Kidney (tissue), 14 donors: ENCODE data around the gene BORCS5. TPM values are rescaled to one million over a fixed set of nuclear protein-coding genes. Genes with fewer than 3 reads are reported as not detected.

Experiments
- DNase-seq, 5 donors: peaks; one replicate each; pipeline ENCODE4 v3.0.0-alpha.2; 2013 to 2020
- FAIRE-seq: peaks from 2 replicates; lab custom pipeline; 2012; peaks lifted over from hg19 to GRCh38; lab: Jason Lieb, UNC
- H3K27ac ChIP-seq, 2 donors: one replicate each; pipeline ENCODE4 v1.7.0; 2013; ENCODE audit warnings: low read depth in 2 of 2, low read length in 2 of 2, inconsistent platforms in 1 of 2
- H3K27me3 ChIP-seq: one replicate; pipeline ENCODE4 v1.7.1; 2013; ENCODE audit warnings: low read length, inconsistent platforms; ENCODE audit not compliant: control insufficient read depth, insufficient read depth
- H3K36me3 ChIP-seq, 3 donors: one replicate each; pipeline versions ENCODE4 v1.7.0 to v1.7.1; 2013; ENCODE audit warnings: low read length in 3 of 3, control low read depth in 1 of 3, inconsistent platforms in 1 of 3; ENCODE audit not compliant: insufficient read depth in 3 of 3, control insufficient read depth in 2 of 3
- H3K4me1 ChIP-seq, 3 donors: one replicate each; pipeline versions ENCODE4 v1.7.0 to v1.7.1; 2013; ENCODE audit warnings: low read length in 3 of 3, inconsistent platforms in 1 of 3, low read depth in 1 of 3; ENCODE audit not compliant: control insufficient read depth in 2 of 3, insufficient read depth in 2 of 3
- H3K4me3 ChIP-seq, 3 donors: one replicate each; pipeline versions ENCODE4 v1.7.0 to v1.8.1; 2013; ENCODE audit warnings: low read length in 3 of 3, control low read depth in 1 of 3, inconsistent platforms in 1 of 3
- H3K9ac ChIP-seq, 3 donors: one replicate each; pipeline versions ENCODE4 v1.7.0 to v1.7.1; 2013; ENCODE audit warnings: low read length in 3 of 3, control low read depth in 1 of 3, inconsistent platforms in 1 of 3
- H3K9me3 ChIP-seq, 3 donors: one replicate each; pipeline versions ENCODE4 v1.7.0 to v1.7.1; 2013; ENCODE audit warnings: low read length in 3 of 3, control low read depth in 1 of 3, inconsistent platforms in 1 of 3; ENCODE audit not compliant: control insufficient read depth in 2 of 3, insufficient read depth in 1 of 3
- CTCF ChIP-seq: IDR thresholded peaks from 3 replicates; pipeline ENCODE4 v1.5.1; 2012; ENCODE audit warnings: mild to moderate bottlenecking, moderate library complexity, borderline replicate concordance; ENCODE audit not compliant: insufficient read depth; ENCODE audit errors: extremely low read depth
- intact Hi-C: fragments of 100-400 bp; cut with DNase I; formaldehyde crosslinking; loops from one replicate; pipeline ENCODE4 v1.11.1; 2022
- polyA plus RNA-seq: library from polyadenylated mRNA; stranded (reverse); fragments of 350-450 nt; fragmentation: Illumina TruSeq; extraction: RNeasy Lipid Tissue Mini Kit (QIAGEN cat#74804); gene quantifications from one replicate; pipeline ENCODE4 v1.2.3, GENCODE V29; 2014; ENCODE audit warnings: low read depth, low replicate concordance; ENCODE audit not compliant: insufficient read depth
- total RNA-seq: library from RNA; stranded (reverse); fragmentation: NEBNext Ultra II Directional; extraction: Animal tissue kit (Norgen Biotek cat#: 25700); gene quantifications from one replicate; pipeline ENCODE4 v1.2.1, GENCODE V29; 2021
- donor health status: control.
- donor health status: control.
- donor health status: control.
- donor health status: control.
- donor health status: control.
- donor health status: DM: yes; HTN: yes; CAD: no.
- donor health status: Normal renal cell carcinoma (clear cell type).

BORCS5 gene
- total and polyA plus RNA-seq, 2 donors from 2014 or later: 11.2 to 14.0 TPM

GRCh38 chr12:12319451-12320183 is 37.3 kb upstream of the BORCS5 start:
- Histone ChIP-seq H3K4me1 (peaks cover 3 to 4% (median 3%) of the 10 kb centered on the region in 3 donors), H3K9ac (peak overlapping the region in 1 of 3 donors; percentile 67), H3K27ac (peak overlapping the region; percentile 74 to 76), H3K4me3 (peak overlapping the region in 2 of 3 donors; percentile 22 to 26), H3K36me3 (no peaks in the 10 kb centered on the region), H3K27me3 (no peaks in the 10 kb centered on the region), H3K9me3 (no peaks in the 10 kb centered on the region)
- no peak for FAIRE-seq
- no peak for TF ChIP-seq CTCF
- intact Hi-C loops: loop anchor here (10.0 kb wide), 1 partner anchor 735 kb away; no protein-coding TSS in a partner anchor
- peak in 4 of 5 donors; percentile 58 to 89 (median 74) for DNase-seq

- H3K4me3 ChIP-seq: no peak overlapping the region
- no peaks in the 10 kb centered on the region for H3K9me3 ChIP-seq
- intact Hi-C loops: loop anchor here (10.0 kb wide), 1 partner anchor 738 kb away; no protein-coding TSS in a partner anchor
- DNase-seq (no peak), FAIRE-seq (no peak)
- no peaks in the 10 kb centered on the region for H3K27me3 ChIP-seq
- no peak for TF ChIP-seq CTCF
- no peaks in the 10 kb centered on the region for H3K36me3 ChIP-seq
- H3K4me1 ChIP-seq: peaks cover 3 to 10% (median 3%) of the 10 kb centered on the region in 3 donors
- no peak overlapping the region for H3K27ac ChIP-seq
- H3K9ac ChIP-seq: no peak overlapping the region
These were observed 33.8 kb upstream of the BORCS5 start for GRCh38 chr12:12323118-12323517.

GRCh38 chr12:12323591-12323990 is 33.3 kb upstream of the BORCS5 start:
- TF ChIP-seq CTCF: no peak

More at GRCh38 chr12:12323591-12323990, 33.3 kb upstream of the BORCS5 start:
- no peak overlapping the region for H3K4me3 ChIP-seq
- FAIRE-seq (no peak), DNase-seq (peak in 2 of 5 donors; percentile 37 to 50)
- no peaks in the 10 kb centered on the region for H3K9me3 ChIP-seq
- intact Hi-C loops: loop anchor here (10.0 kb wide), 1 partner anchor 739 kb away; no protein-coding TSS in a partner anchor
- H3K27me3 ChIP-seq: no peaks in the 10 kb centered on the region
- no peak overlapping the region for H3K27ac ChIP-seq
- H3K9ac ChIP-seq: no peak overlapping the region
- peaks cover 3 to 10% (median 3%) of the 10 kb centered on the region in 3 donors for H3K4me1 ChIP-seq
- no peaks in the 10 kb centered on the region for H3K36me3 ChIP-seq
